ENCODE results near the gene GRN.
"Not testable (repeated sequence)": the region's sequence is repeated elsewhere in the genome, so short reads cannot be mapped to it uniquely, and the experiment has no call there.

GRCh38 chr17:44368391-44369243 lies 23.5 kb downstream of the GRN start:
- TF ChIP-seq CTCF (conservative IDR thresholded peaks at IDR 0.05; ENCODE audit: low read depth, low read length); EZH2 (IDR thresholded peaks at IDR 0.05; ENCODE audit: low read length, unreplicated experiment); EZH2phosphoT487 (IDR thresholded peaks at IDR 0.05; ENCODE audit: borderline replicate concordance, low read length): not testable (repeated sequence)
